Fibroblast of skin of left biceps (primary cell): Measurements from ENCODE around the gene SCUBE1.

ENCODE experiments used
- DNase-seq, 2 experiments: peaks; one replicate each; pipeline ENCODE4 v3.0.0-alpha.2; 2013; ENCODE audit warnings: low read depth in 2 of 2

The SCUBE1 gene

GRCh38 chr22:43239193-43239780 is 103.9 kb downstream of the SCUBE1 start:
- DNase-seq = no peak

DNA sequence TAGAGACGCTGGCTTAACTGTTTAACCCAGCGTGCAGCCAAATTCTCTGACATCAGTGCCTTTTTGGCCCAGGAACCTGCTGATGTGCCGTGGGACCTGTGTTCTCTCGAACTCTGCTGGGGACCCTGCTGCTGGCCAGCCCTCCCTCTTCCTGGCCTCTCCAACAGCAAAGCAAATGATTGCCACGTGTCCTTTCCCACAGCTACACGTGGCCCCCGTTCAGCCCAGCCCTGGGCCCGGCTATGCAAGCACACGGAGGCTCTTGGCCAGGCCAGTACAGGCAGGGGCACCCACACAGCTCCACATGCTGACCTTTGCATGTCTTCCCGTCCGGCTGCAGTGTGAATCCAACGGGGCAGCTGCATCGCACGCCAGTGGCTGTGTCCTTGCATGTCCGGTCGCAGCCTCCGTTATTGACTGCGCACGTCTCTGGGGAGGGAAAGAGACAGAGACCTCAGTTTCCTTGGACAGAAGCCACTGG is 104.6 kb downstream of the SCUBE1 start:
- DNase-seq = no peak

DNA sequence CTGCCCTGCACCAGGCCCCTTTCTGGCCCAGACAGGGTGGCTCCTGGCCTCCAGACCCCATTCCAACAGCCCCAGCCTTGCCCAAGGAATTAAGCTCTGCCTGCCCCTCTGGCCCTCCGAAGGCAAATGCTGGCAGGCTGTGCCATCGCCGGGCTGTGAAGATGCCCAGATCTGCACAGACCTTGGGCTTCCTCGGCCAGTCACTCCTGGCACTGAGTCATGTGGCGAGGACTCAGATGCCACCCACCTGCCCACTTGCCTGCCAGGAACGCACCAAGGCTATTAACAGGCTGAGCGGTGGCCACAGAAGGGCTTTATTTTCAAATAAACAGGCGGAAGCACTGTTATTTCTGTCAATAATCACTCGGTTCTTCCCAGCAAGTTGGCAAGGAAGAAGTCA is 105.9 kb downstream of the SCUBE1 start:
- DNase-seq = no peak

DNA sequence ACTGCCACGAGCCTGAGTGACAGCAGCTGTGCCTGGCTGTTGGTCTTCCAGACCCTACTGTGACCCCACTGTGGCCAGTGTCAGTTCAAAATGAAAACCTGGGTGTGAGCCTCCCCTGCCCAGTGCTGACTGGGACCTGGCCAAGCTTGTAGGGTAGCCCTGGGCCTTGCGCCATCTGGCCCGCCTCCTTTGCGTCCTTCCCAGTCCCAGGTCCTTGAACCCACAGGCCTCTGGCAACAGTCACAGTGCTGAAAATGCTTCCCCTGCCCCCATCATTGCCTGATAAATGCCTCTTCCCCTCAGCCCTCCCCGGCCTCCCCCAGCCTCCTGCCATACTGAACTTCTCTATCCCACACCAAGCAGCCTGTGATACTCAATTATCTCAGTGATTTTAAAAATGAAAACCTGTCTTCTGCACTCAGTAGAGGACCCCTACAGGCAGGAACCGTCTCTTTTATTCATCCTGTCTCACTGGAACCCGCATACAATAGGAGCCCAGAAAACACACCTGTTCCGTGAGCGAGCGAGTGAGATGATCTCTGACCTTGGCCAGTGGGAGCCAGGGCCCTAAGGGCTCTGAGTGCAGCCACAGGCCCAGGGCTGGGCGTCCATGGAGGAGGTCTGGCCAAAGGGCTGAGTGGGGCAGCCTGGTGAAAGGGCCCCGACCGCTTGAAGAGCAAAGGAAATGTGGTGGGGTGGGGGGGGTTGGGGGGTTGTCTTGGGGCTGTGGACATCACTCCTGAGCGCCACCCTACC is 106.6 kb downstream of the SCUBE1 start:
- DNase-seq = no peak

GRCh38 chr22:43235445-43236409 is 107.4 kb downstream of the SCUBE1 start:
- DNase-seq = no peak

DNA sequence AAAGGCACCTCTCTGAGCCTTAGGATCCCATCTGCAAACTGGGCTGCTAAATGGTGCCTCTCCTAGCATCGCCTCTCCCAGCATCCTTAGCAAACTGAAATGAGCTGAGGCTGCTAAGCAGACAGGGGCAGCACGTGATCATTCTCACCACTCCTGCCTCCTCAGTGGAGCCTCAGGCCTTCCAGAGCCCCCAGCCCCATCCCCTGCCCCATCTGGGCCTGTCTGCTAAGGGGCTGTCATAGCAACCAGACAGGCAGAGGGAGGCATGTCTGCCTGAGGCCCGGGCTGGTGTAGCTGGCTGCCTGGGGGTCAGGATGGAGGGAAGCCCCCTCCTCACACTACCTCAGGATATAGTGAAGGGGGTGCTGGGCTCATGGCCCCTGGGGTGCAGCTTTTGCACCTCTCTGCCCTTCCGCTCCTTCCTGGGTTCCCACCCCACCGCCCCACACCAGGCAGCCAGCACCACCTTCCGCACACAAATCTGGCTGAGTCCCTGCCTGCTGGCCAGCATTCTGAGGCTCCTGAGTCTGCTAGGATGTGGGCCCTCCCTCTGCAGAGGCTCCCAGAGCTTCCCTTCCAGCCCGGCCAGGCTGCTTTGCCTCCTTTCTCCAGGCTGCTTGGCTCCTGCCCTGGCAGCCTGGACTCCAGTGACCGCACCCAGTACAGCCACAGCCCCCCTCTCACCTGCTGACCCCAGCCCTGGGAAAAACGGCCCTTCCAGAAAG is 108.7 kb downstream of the SCUBE1 start:
- DNase-seq = no peak

- DNase-seq = no peak
These were observed 109.6 kb downstream of the SCUBE1 start for GRCh38 chr22:43233529-43233928.

DNA sequence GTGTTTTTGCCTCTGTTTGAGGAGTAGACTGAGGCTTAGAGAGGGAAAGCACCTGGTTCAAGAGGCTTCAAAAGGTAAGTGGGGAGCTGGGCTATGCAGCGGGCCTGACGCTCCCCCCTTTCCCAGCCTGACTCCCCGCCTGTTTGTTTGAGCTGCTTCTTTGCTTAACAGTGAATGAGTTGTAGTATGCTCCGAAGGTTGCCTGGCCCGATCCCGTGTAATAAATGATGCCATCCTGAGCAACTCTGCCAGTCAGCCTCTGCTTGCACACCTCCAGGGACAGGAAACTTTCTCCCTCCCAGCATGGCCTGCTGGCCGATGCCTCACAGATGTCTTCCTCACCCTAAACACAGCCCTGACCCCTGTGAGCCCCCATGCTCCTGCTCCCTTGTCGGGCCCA is 110.7 kb downstream of the SCUBE1 start:
- no peak for DNase-seq

DNA sequence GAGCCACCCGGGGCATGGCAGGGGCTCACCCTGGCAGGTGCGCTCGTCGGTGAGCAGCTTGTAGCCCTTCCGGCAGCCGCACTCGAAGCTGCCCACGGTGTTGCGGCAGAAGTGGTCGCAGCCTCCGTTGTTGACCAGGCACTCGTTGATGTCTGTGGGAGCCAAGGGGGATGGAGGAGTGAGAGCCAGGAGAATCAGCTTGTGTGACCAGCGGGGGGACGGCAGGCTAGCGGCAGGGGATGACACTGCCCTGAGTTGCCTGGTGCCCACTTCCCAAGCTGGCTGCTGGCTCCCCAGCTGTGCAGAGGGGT is 111.5 kb downstream of the SCUBE1 start:
- DNase-seq = no peak

- no peak for DNase-seq
These were observed 112.0 kb downstream of the SCUBE1 start for GRCh38 chr22:43230971-43231723.

- DNase-seq = no peak
These were observed 112.6 kb downstream of the SCUBE1 start for GRCh38 chr22:43230571-43230970.

DNA sequence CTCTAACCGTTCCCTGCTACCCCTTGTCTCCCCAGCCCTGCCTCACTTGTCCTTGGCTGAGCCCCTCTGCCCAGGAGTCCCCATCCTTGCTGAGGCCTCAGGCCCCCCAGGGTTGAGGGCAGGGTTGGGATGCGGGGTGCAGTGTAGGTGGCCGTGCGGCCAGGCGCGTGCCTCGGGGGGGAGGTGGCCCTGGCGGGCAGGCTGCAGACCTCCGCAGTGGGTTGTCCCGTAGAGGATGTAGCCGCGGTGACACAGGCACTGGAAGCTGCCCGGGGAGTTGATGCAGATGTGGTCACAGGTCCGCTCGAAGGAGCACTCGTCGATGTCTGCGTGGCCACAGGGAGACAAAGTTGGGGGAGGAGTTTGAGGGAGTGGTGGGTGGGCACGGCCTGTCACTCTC is 114.3 kb downstream of the SCUBE1 start:
- no peak for DNase-seq

GRCh38 chr22:43228330-43228729 is 114.8 kb downstream of the SCUBE1 start:
- DNase-seq = no peak

DNA sequence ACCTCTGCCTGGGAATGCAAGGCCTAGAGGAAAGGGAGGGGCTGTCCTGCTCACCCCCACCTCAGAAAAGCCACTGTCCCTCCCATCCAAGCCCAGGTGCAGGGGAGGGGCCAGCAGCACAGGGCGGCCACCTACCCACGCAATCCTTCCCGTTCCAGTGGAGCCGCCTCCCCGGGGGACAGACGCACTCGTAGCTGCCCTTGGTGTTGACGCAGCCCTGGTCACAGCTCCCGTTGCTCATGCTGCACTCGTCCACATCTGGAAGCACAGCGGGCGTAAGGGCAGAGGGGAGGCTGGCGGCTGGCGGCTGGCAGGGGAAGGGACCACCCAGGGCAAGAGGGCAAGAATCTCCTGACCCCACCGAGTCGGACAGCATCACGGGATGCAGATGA is 115.9 kb downstream of the SCUBE1 start:
- no peak for DNase-seq

GRCh38 chr22:43226377-43227238 is 116.6 kb downstream of the SCUBE1 start:
- peak; percentile 9 to 20 for DNase-seq

- no peak for DNase-seq
These were observed 117.6 kb downstream of the SCUBE1 start for GRCh38 chr22:43225609-43226008.

DNA sequence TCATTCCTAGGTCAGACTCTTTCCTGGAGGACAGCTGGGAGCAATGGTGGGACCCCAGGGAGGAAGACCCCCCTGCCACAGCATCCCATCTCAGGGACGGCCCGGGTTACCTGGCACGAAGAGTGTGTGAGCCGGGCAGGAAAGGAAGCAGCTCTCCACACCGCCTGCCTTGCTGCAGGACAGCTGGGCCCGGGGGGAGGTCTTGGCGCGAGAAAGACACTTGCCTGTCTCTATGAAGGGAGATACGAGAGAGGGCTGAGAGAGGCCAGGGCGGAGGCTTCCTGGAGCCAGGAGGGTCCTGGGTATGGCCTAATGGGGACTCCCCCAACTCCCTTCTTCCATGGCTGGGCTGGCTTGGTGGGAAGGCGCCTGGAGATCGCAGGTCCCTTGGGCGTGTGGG is 120.2 kb downstream of the SCUBE1 start:
- DNase-seq = no peak

DNA sequence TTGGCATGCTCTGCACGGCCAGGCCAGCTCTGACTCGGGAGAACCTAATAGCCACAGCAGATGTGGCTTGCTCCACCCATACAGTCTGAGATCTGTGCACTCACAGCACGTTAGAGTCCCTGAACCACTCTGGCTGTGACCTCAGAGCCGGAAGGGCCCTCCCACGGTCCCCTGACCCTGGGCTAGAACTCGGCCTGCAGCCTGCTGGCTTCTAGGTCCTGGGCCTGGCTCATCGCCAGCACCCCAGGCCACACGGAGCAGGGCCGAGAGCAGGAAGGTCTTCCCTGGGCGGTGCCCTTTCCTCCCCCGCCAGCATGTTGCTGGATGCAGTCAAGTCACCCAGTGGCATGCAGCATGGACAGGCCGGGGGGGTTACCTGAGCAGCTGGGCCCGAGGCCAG is 120.9 kb downstream of the SCUBE1 start:
- DNase-seq = no peak

DNA sequence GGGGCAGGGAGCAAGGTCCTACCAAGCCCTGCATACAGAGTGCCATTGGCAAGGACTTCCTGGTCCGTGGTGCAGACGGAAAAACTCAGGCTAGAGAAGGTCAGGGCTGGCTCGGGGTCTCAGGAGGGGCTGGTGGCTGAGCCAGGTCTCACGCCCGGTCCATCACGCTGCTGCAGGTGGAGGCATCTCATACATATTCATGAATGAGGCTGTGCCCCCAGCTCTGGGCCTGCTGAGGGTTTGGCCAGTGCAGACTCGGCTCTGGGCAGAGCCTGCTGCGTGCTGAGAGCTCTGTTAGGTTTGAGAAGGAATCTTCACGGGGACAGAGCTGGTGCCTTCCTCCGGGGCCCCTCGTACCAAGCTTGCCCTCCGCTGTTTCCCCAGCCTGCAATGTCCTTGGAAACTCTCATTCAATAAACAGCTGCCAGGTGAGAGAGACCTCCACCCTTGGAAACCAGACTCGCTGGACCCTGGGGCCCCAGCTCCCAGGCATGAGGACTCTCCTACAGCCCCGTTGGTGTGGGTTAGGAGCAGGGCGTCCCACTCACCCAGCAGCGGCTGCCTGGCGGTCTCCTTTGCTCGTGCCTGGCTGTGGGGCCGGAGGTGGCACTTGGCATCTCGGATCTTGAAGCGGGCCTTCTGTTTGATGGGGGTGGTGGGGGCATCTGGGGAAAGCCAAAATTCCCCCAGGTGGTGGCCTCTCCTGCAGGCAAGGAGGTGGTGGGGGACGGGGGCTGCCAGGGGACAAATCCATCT is 122.4 kb downstream of the SCUBE1 start:
- no peak for DNase-seq
